MV-4-11 (cell line): ENCODE measurements around the gene PRKD1.
"Not testable (repeated sequence)": the region's sequence is repeated elsewhere in the genome, so short reads cannot be mapped to it uniquely, and the experiment has no call there.

Source experiments
- DNase-seq: peaks from one replicate; lab custom pipeline; 2025; lab: John Stamatoyannopoulos, UW

PRKD1 gene

GRCh38 chr14:29798811-29799210, 128.8 kb downstream of the PRKD1 start:
- DNase-seq, result no peak

- no peak for DNase-seq
Measured at GRCh38 chr14:29798108-29798663, 129.5 kb downstream of the PRKD1 start.

- no peak for DNase-seq
Measured at GRCh38 chr14:29796853-29797252, 130.8 kb downstream of the PRKD1 start.

GRCh38 chr14:29789475-29789874, 138.2 kb downstream of the PRKD1 start:
- no peak for DNase-seq

GRCh38 chr14:29788093-29788492, 139.6 kb downstream of the PRKD1 start:
- DNase-seq, result no peak

GRCh38 chr14:29783556-29783955, 144.1 kb downstream of the PRKD1 start:
- DNase-seq, result no peak

- DNase-seq, result no peak
Measured at GRCh38 chr14:29782041-29782440, 145.6 kb downstream of the PRKD1 start.

- not testable (repeated sequence) for DNase-seq
Measured at GRCh38 chr14:29777142-29777541, 150.5 kb downstream of the PRKD1 start.

GRCh38 chr14:29773990-29774389, 153.7 kb downstream of the PRKD1 start:
- DNase-seq, result no peak

- no peak for DNase-seq
Measured at GRCh38 chr14:29763342-29763858, 164.2 kb downstream of the PRKD1 start.

GRCh38 chr14:29759521-29760340, 167.9 kb downstream of the PRKD1 start:
- DNase-seq, result no peak

- no peak for DNase-seq
Measured at GRCh38 chr14:29757711-29758233, 169.9 kb downstream of the PRKD1 start.

GRCh38 chr14:29757188-29757680, 170.4 kb downstream of the PRKD1 start:
- DNase-seq, result no peak

- DNase-seq, result no peak
Measured at GRCh38 chr14:29756019-29756385, 171.6 kb downstream of the PRKD1 start.

- no peak for DNase-seq
Measured at GRCh38 chr14:29755311-29756018, 172.2 kb downstream of the PRKD1 start.

- DNase-seq, result no peak
Measured at GRCh38 chr14:29754134-29754533, 173.5 kb downstream of the PRKD1 start.

- no peak for DNase-seq
Measured at GRCh38 chr14:29752221-29752923, 175.3 kb downstream of the PRKD1 start.

GRCh38 chr14:29749829-29750228, 177.8 kb downstream of the PRKD1 start:
- DNase-seq, result no peak

- DNase-seq, result no peak
Measured at GRCh38 chr14:29749327-29749726, 178.3 kb downstream of the PRKD1 start.

GRCh38 chr14:29745863-29746262, 181.8 kb downstream of the PRKD1 start:
- DNase-seq, result no peak

GRCh38 chr14:29743531-29743930, 184.1 kb downstream of the PRKD1 start:
- DNase-seq, result no peak

GRCh38 chr14:29741909-29742401, 185.7 kb downstream of the PRKD1 start:
- no peak for DNase-seq
